Right lung (tissue), 5 donors: ENCODE results near the gene WDFY2. TPM values are rescaled to one million over a fixed set of nuclear protein-coding genes. Genes with fewer than 3 reads are reported as not detected.

Source experiments
- DNase-seq, 2 donors: peaks; one replicate each; pipeline ENCODE4 v3.0.0-alpha.2; 2013
- polyA plus RNA-seq, 5 donors: library from polyadenylated mRNA; unstranded; fragments of 120-200 nt; gene quantifications; one replicate each; pipeline versions ENCODE4 v1.2.1 to v1.2.3, GENCODE V29; 2013; ENCODE audit warnings: inconsistent platforms in 1 of 5, low replicate concordance in 1 of 5; ENCODE audit not compliant: insufficient read length in 5 of 5, insufficient read depth in 1 of 5

WDFY2 gene
- polyA plus RNA-seq, 5 donors, result 15.5 to 29.0 (median 24.8) TPM

- no peak for DNase-seq
These were observed 229.8 kb downstream of the WDFY2 start for GRCh38 chr13:51814071-51814470.

DNA sequence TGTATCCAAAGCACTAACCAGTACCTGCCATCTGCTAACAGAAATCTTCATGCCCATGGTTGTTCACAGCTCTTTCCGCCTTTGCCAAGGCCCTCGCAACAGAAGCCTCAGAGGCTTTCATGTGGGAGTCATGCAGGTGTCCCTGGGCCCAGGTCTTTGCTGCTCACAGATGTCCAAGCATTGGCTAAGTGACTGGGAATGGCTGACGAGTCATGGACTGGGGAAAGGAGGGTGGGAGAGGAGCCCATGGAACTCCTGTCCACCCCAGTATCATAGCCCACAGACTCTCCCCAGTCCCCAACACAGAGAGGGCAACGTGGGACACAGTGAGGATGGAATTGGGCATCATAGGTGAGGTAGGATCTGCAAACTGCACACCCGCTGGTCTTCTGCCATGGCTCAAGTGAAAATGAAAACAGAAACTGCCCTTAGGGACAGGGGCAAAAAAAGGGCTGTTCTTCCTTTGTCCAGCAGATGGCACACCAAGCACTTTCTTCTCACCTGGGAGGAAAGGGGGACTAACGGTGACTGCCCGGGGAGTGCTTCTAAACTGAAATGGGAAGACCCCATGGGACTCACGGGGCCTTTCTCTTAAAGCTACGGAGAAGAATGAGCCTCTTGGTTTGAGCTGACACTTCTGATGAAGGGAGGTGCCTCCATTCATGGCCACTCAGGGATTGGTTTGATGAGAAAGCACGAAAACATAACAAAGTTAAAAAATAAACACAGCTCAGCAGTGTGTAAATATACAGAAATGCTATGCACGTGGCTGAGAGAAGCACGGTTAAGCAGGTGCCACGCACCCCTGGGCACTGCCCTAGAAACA is 230.8 kb downstream of the WDFY2 start:
- no peak for DNase-seq

GRCh38 chr13:51815848-51816247 is 231.6 kb downstream of the WDFY2 start:
- DNase-seq, result no peak

DNA sequence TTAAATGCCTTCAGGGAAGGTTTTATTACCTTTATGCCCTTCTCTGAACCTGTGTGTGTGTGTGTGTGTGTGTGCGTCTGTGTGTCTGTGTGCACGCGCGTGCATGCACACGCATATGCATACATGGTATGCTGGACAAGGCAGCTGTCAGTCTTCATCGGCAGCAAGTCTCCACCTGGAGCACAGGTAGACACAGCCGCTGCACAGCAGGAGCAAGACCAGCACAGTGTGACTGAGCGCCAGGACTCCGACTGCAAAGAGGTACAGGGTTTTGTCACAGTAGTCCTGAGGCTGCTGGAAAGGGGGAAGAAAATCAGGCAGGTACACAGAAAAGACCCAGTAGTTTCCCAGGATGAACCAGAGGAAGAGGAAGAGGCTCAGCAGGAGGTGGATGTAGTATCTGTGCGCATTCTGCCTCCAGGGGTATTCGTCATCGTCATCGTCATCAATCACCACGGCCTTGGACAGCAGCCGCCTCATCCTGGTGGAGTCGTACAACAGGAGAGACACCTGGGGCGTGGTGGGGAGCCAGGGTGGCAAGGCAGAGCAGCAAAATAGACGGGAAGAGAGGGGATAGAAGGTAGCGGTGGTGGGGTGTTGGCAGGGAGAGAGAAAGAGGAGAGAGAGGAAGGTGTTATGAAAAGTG is 232.5 kb downstream of the WDFY2 start:
- DNase-seq, result no peak

Other genes with a start within 250 kb of the WDFY2 start
- 1 to 10 TPM in 1 of 5 donors, under 1 TPM in 4; 0.25 to 1.4 (median 0.65) TPM for gene SERPINE3, start 244.8 kb upstream of the WDFY2 start, polyA plus RNA-seq
- gene INTS6, start 131.4 kb upstream of the WDFY2 start, polyA plus RNA-seq, result 10 to 100 TPM; 31.1 to 51.6 (median 47.5) TPM
- 10 to 100 TPM; 15.1 to 21.6 (median 16.3) TPM for gene DHRS12, start 219.7 kb downstream of the WDFY2 start, polyA plus RNA-seq